ENCODE data around the gene REPS1.

The REPS1 gene

DNA sequence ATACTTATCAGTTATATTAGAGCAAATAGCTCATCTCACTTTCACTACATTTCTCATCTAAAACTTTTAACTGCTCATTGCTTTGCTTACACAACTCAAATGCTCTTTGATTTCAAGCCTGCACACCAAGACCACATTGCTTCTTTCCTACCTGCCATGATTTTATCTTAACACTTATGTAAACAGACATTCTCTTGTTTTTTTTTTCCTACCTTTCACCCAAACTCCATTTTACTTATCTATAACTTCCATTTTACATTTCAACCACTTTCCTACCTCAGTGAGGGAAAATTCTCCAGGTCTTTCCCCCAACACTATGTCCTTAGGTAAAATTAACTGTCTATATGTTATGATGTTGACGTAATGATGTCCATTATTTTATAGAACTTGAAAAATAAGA, 24.0 kb downstream of the REPS1 start:
- no peaks in the 10 kb centered on the region for H3K9me3 ChIP-seq (ENCODE audit: insufficient read depth, low read depth, low read length)
- no peaks in the 10 kb centered on the region for H3K9me2 ChIP-seq (replicated peaks; ENCODE audit: low read depth, low read length)
- TF ChIP-seq, protein P1, sequence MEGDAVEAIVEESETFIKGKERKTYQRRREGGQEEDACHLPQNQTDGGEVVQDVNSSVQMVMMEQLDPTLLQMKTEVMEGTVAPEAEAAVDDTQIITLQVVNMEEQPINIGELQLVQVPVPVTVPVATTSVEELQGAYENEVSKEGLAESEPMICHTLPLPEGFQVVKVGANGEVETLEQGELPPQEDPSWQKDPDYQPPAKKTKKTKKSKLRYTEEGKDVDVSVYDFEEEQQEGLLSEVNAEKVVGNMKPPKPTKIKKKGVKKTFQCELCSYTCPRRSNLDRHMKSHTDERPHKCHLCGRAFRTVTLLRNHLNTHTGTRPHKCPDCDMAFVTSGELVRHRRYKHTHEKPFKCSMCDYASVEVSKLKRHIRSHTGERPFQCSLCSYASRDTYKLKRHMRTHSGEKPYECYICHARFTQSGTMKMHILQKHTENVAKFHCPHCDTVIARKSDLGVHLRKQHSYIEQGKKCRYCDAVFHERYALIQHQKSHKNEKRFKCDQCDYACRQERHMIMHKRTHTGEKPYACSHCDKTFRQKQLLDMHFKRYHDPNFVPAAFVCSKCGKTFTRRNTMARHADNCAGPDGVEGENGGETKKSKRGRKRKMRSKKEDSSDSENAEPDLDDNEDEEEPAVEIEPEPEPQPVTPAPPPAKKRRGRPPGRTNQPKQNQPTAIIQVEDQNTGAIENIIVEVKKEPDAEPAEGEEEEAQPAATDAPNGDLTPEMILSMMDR (conservative IDR thresholded peaks at IDR 0.05; ENCODE audit: low read length) = no peak
- no peak for TF ChIP-seq EZH2phosphoT487 (IDR thresholded peaks at IDR 0.05; ENCODE audit: borderline replicate concordance)
- no peaks in the 10 kb centered on the region for H3K36me3 ChIP-seq (ENCODE audit: insufficient read depth, low read length)
- H2AFZ ChIP-seq (ENCODE audit: low read length) = no peak overlapping the region
- H3K4me3 ChIP-seq (ENCODE audit: low read length, poor library complexity, severe bottlenecking) = no peak overlapping the region
- no peaks in the 10 kb centered on the region for H3F3A ChIP-seq (ENCODE audit: low read depth)
- no peak overlapping the region for H3K4me2 ChIP-seq (ENCODE audit: low read depth, low read length, poor library complexity, severe bottlenecking)
- peaks cover 5% of the 10 kb centered on the region for H3K4me1 ChIP-seq (ENCODE audit: insufficient read depth, low read length, poor library complexity, severe bottlenecking)
- H3K27me3 ChIP-seq (ENCODE audit: insufficient read depth, low read length, poor library complexity, severe bottlenecking) = no peaks in the 10 kb centered on the region
- peaks cover 93% of the 10 kb centered on the region for H3K79me2 ChIP-seq (ENCODE audit: insufficient read depth, low read length)
- no peak overlapping the region for H3K9ac ChIP-seq (ENCODE audit: low read depth, low read length, poor library complexity, severe bottlenecking)
- peaks cover 83% of the 10 kb centered on the region for H4K20me1 ChIP-seq (ENCODE audit: insufficient read depth, low read length, poor library complexity, severe bottlenecking)

GRCh38 chr6:138963531-138963930, 24.5 kb downstream of the REPS1 start:
- Histone ChIP-seq H2AFZ (ENCODE audit: low read length) (no peak overlapping the region), H3K9ac (ENCODE audit: low read depth, low read length, poor library complexity, severe bottlenecking) (no peak overlapping the region), H3K27me3 (ENCODE audit: insufficient read depth, low read length, poor library complexity, severe bottlenecking) (no peaks in the 10 kb centered on the region), H3K4me1 (ENCODE audit: insufficient read depth, low read length, poor library complexity, severe bottlenecking) (peaks cover 10% of the 10 kb centered on the region), H3F3A (ENCODE audit: low read depth) (no peaks in the 10 kb centered on the region), H4K20me1 (ENCODE audit: insufficient read depth, low read length, poor library complexity, severe bottlenecking) (peaks cover 87% of the 10 kb centered on the region), H3K4me3 (ENCODE audit: low read length, poor library complexity, severe bottlenecking) (no peak overlapping the region), H3K36me3 (ENCODE audit: insufficient read depth, low read length) (no peaks in the 10 kb centered on the region), H3K4me2 (ENCODE audit: low read depth, low read length, poor library complexity, severe bottlenecking) (no peak overlapping the region), H3K79me2 (ENCODE audit: insufficient read depth, low read length) (peaks cover 93% of the 10 kb centered on the region), H3K9me2 (replicated peaks; ENCODE audit: low read depth, low read length) (no peaks in the 10 kb centered on the region), H3K9me3 (ENCODE audit: insufficient read depth, low read depth, low read length) (no peaks in the 10 kb centered on the region)
- TF ChIP-seq EZH2phosphoT487 (IDR thresholded peaks at IDR 0.05; ENCODE audit: borderline replicate concordance) = no peak
- TF ChIP-seq, protein P1 (conservative IDR thresholded peaks at IDR 0.05; ENCODE audit: low read length) = no peak

DNA sequence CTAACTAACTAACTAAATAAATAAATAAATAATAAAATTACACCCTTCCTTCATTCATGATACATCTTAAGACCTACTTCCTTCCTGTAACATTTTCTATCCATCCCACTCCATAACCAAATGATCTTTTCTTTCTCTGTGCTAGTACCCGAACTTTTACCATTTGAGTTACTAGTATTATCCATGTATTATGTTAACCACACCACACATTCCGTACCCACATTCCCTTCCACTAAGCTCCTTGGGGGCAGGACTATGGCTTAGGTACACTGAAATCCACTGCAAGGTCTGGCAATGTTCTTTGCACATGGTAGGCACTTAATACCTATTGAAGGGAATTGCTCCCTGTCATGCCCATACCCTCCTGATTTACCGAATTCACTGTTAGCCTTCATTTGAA, 24.9 kb downstream of the REPS1 start:
- Histone ChIP-seq H3K9ac (ENCODE audit: low read depth, low read length, poor library complexity, severe bottlenecking) (no peak overlapping the region), H2AFZ (ENCODE audit: low read length) (no peak overlapping the region), H4K20me1 (ENCODE audit: insufficient read depth, low read length, poor library complexity, severe bottlenecking) (peaks cover 90% of the 10 kb centered on the region), H3K79me2 (ENCODE audit: insufficient read depth, low read length) (peaks cover 90% of the 10 kb centered on the region), H3K27me3 (ENCODE audit: insufficient read depth, low read length, poor library complexity, severe bottlenecking) (no peaks in the 10 kb centered on the region), H3K4me1 (ENCODE audit: insufficient read depth, low read length, poor library complexity, severe bottlenecking) (peaks cover 14% of the 10 kb centered on the region), H3K4me2 (ENCODE audit: low read depth, low read length, poor library complexity, severe bottlenecking) (no peak overlapping the region), H3K9me3 (ENCODE audit: insufficient read depth, low read depth, low read length) (no peaks in the 10 kb centered on the region), H3F3A (ENCODE audit: low read depth) (no peaks in the 10 kb centered on the region), H3K4me3 (ENCODE audit: low read length, poor library complexity, severe bottlenecking) (no peak overlapping the region), H3K36me3 (ENCODE audit: insufficient read depth, low read length) (no peaks in the 10 kb centered on the region), H3K9me2 (replicated peaks; ENCODE audit: low read depth, low read length) (no peaks in the 10 kb centered on the region)
- TF ChIP-seq, protein P1 (conservative IDR thresholded peaks at IDR 0.05; ENCODE audit: low read length) = no peak
- TF ChIP-seq EZH2phosphoT487 (IDR thresholded peaks at IDR 0.05; ENCODE audit: borderline replicate concordance) = no peak

Data from Loucy (cell line).